Spinal cord (tissue), 10 donors: ENCODE data around the gene EARS2. TPM values are rescaled to one million over a fixed set of nuclear protein-coding genes. Genes with fewer than 3 reads are reported as not detected.

Experiments
- DNase-seq, 6 donors: peaks; one replicate each; pipeline versions ENCODE4 v3.0.0 to v3.0.0-alpha.2; 2013 to 2015; ENCODE audit warnings: low spot score in 6 of 6, low read depth in 4 of 6
- H3K27ac ChIP-seq: one replicate; pipeline ENCODE4 v1.5.1; 2013; ENCODE audit warnings: low read depth, low read length, control low read depth
- H3K27me3 ChIP-seq: one replicate; pipeline ENCODE4 v1.6.1; 2013; ENCODE audit warnings: low read length; ENCODE audit not compliant: control insufficient read depth, insufficient read depth
- H3K36me3 ChIP-seq: one replicate; pipeline ENCODE4 v1.6.1; 2013; ENCODE audit warnings: low read length; ENCODE audit not compliant: control insufficient read depth, insufficient read depth
- H3K4me1 ChIP-seq: one replicate; pipeline ENCODE4 v1.6.1; 2013; ENCODE audit warnings: low read length; ENCODE audit not compliant: control insufficient read depth, insufficient read depth
- H3K4me3 ChIP-seq: one replicate; pipeline ENCODE4 v1.5.1; 2013; ENCODE audit warnings: low read depth, low read length, control low read depth
- H3K9me3 ChIP-seq: one replicate; pipeline ENCODE4 v1.6.1; 2013; ENCODE audit warnings: low read length; ENCODE audit not compliant: control insufficient read depth, insufficient read depth
- WGBS: methylation state at CpG from one replicate; pipeline ENCODE4 v1.1.5; 2013; ENCODE audit warnings: missing lambda C conversion rate; ENCODE audit not compliant: insufficient coverage; 5-methylcytosine and 5-hydroxymethylcytosine counted together
- polyA plus RNA-seq, 2 donors: library from polyadenylated mRNA; unstranded; fragments of 120-200 nt; gene quantifications; one replicate each; pipeline ENCODE4 v1.2.1, GENCODE V29; 2013; ENCODE audit not compliant: insufficient read length in 2 of 2
- total RNA-seq, 2 donors: library from RNA; depleted of rRNA in 1 of 2; stranded (reverse); fragments of 120-200 nt in 1 of 2; fragments of >200 nt in 1 of 2; gene quantifications; one replicate each; pipeline versions ENCODE4 v1.2.3 to v1.2.4, GENCODE V29; 2013 to 2014
- donor health status: healthy.

Gene EARS2
- total and polyA plus RNA-seq, 4 donors, result 16.6 to 27.7 (median 23.4) TPM

- Histone ChIP-seq H3K27ac (no peak overlapping the region), H3K36me3 (peaks cover 76% of the 10 kb centered on the region), H3K4me3 (no peak overlapping the region), H3K4me1 (no peaks in the 10 kb centered on the region), H3K27me3 (no peaks in the 10 kb centered on the region), H3K9me3 (no peaks in the 10 kb centered on the region)
- WGBS, result 89% methylated on average over 5 of the region's 8 CpGs
- DNase-seq, result no peak
These were observed 14.0 kb upstream of the EARS2 start for GRCh38 chr16:23570992-23571632.

GRCh38 chr16:23567602-23568001 is 10.5 kb upstream of the EARS2 start:
- Histone ChIP-seq H3K36me3 (peaks cover 76% of the 10 kb centered on the region), H3K4me1 (no peaks in the 10 kb centered on the region), H3K27me3 (no peaks in the 10 kb centered on the region), H3K9me3 (no peaks in the 10 kb centered on the region), H3K4me3 (no peak overlapping the region), H3K27ac (no peak overlapping the region)
- DNase-seq, result no peak
- 92% methylated on average over 3 of the region's 3 CpGs for WGBS

GRCh38 chr16:23566724-23567123 is 9.6 kb upstream of the EARS2 start:
- H3K36me3 ChIP-seq, result peaks cover 76% of the 10 kb centered on the region
- H3K4me3 ChIP-seq, result no peak overlapping the region
- H3K4me1 ChIP-seq, result no peaks in the 10 kb centered on the region
- DNase-seq, result no peak
- no peak overlapping the region for H3K27ac ChIP-seq
- WGBS, result 92% methylated on average over 5 of the region's 8 CpGs
- no peaks in the 10 kb centered on the region for H3K9me3 ChIP-seq
- no peaks in the 10 kb centered on the region for H3K27me3 ChIP-seq

- H3K9me3 ChIP-seq, result no peaks in the 10 kb centered on the region
- no peak for DNase-seq
- H3K27me3 ChIP-seq, result no peaks in the 10 kb centered on the region
- H3K4me3 ChIP-seq, result no peak overlapping the region
- WGBS, result 99% methylated on average over 8 of the region's 9 CpGs
- peaks cover 65% of the 10 kb centered on the region for H3K36me3 ChIP-seq
- no peaks in the 10 kb centered on the region for H3K4me1 ChIP-seq
- H3K27ac ChIP-seq, result no peak overlapping the region
These were observed 7.6 kb upstream of the EARS2 start for GRCh38 chr16:23564575-23565363.

- DNase-seq, result no peak
- Histone ChIP-seq H3K9me3 (no peaks in the 10 kb centered on the region), H3K36me3 (peaks cover 57% of the 10 kb centered on the region), H3K27ac (no peak overlapping the region), H3K4me1 (peaks cover 4% of the 10 kb centered on the region), H3K27me3 (no peaks in the 10 kb centered on the region), H3K4me3 (no peak overlapping the region)
- 94% methylated on average over 4 of the region's 6 CpGs for WGBS
These were observed 6.0 kb upstream of the EARS2 start for GRCh38 chr16:23563186-23563585.

- Histone ChIP-seq H3K27ac (no peak overlapping the region), H3K4me3 (no peak overlapping the region), H3K27me3 (no peaks in the 10 kb centered on the region), H3K9me3 (no peaks in the 10 kb centered on the region), H3K36me3 (peaks cover 51% of the 10 kb centered on the region), H3K4me1 (peaks cover 4% of the 10 kb centered on the region)
- WGBS, result 94% methylated on average over 12 of the region's 13 CpGs
- no peak for DNase-seq
These were observed 5.4 kb upstream of the EARS2 start for GRCh38 chr16:23562505-23562904.

GRCh38 chr16:23561586-23561985 is 4.4 kb upstream of the EARS2 start:
- Histone ChIP-seq H3K27me3 (no peaks in the 10 kb centered on the region), H3K4me3 (no peak overlapping the region), H3K36me3 (peaks cover 41% of the 10 kb centered on the region), H3K4me1 (peaks cover 9% of the 10 kb centered on the region), H3K27ac (no peak overlapping the region), H3K9me3 (no peaks in the 10 kb centered on the region)
- WGBS, result 90% methylated on average over 4 of the region's 5 CpGs
- DNase-seq, result no peak

GRCh38 chr16:23557779-23558702 is 891 bp upstream of the EARS2 start:
- under 1% methylated on average over 54 of the region's 60 CpGs for WGBS

GRCh38 chr16:23554536-23554935 is 2.6 kb downstream of the EARS2 start:
- H3K4me3 ChIP-seq, result no peak overlapping the region
- no peak for DNase-seq
- H3K27ac ChIP-seq, result no peak overlapping the region
- H3K4me1 ChIP-seq, result peaks cover 15% of the 10 kb centered on the region
- 80% methylated on average over 3 of the region's 3 CpGs for WGBS
- peaks cover 36% of the 10 kb centered on the region for H3K36me3 ChIP-seq
- H3K9me3 ChIP-seq, result no peaks in the 10 kb centered on the region
- no peaks in the 10 kb centered on the region for H3K27me3 ChIP-seq

More at GRCh38 chr16:23557779-23558702, 891 bp upstream of the EARS2 start:
- peaks cover 15% of the 10 kb centered on the region for H3K36me3 ChIP-seq
- no peaks in the 10 kb centered on the region for H3K9me3 ChIP-seq
- peaks cover 15% of the 10 kb centered on the region for H3K4me1 ChIP-seq
- no peaks in the 10 kb centered on the region for H3K27me3 ChIP-seq
- DNase-seq, result peak in 2 of 6 donors; percentile 6 to 43
- peak overlapping the region; percentile 95 for H3K27ac ChIP-seq
- H3K4me3 ChIP-seq, result peak overlapping the region; percentile 89
